Chondrocyte (in vitro differentiated cells): ENCODE measurements around the gene FNDC3A. TPM values are rescaled to one million over a fixed set of nuclear protein-coding genes. Genes with fewer than 3 reads are reported as not detected.
A peak's percentile ranks its signal among the peaks of the same experiment; 100 is the strongest.

Experiments used
- DNase-seq: peaks from one replicate; pipeline ENCODE4 v3.0.0; 2021; ENCODE audit warnings: mixed read lengths, low spot score
- H3K27ac Mint-ChIP-seq: one replicate; pipeline ENCODE4 v1.8.0; 2021; ENCODE audit warnings: mild to moderate bottlenecking, moderate library complexity, mixed read lengths; ENCODE audit not compliant: unreplicated experiment
- H3K27me3 Mint-ChIP-seq: 2 replicates; pipeline ENCODE4 v1.8.0; 2021; ENCODE audit warnings: low read depth, mixed read lengths
- H3K36me3 Mint-ChIP-seq: 2 replicates; pipeline ENCODE4 v1.8.0; 2021; ENCODE audit warnings: low read depth, mixed read lengths
- H3K4me1 Mint-ChIP-seq: 2 replicates; pipeline ENCODE4 v1.8.0; 2021; ENCODE audit warnings: low read depth, mild to moderate bottlenecking, mixed read lengths
- H3K4me3 Mint-ChIP-seq: one replicate; pipeline ENCODE4 v1.8.0; 2021; ENCODE audit warnings: mild to moderate bottlenecking, moderate library complexity, mixed read lengths; ENCODE audit not compliant: unreplicated experiment
- H3K9me3 Mint-ChIP-seq: 2 replicates; pipeline ENCODE4 v1.8.0; 2021; ENCODE audit warnings: low read depth, mixed read lengths
- CTCF ChIP-seq: fragments of 200-600 bp; sonication (generic); IDR thresholded peaks from 2 replicates; pipeline ENCODE4 v1.5.0; 2021; ENCODE audit warnings: antibody characterized with exemption, mild to moderate bottlenecking, moderate library complexity
- total RNA-seq: library from RNA; stranded (reverse); gene quantifications from 3 replicates; pipeline ENCODE4 v1.2.1, GENCODE V29; 2021

The FNDC3A gene
- total RNA-seq, 1 donor from 2014 or later = 34.3 TPM

GRCh38 chr13:49097374-49097773 is 121.7 kb downstream of the FNDC3A start:
- TF ChIP-seq CTCF = no peak
- Mint-ChIP-seq H3K27ac (peak overlapping the region; percentile 84), H3K4me1 (peaks cover 29% of the 10 kb centered on the region), H3K9me3 (no peaks in the 10 kb centered on the region), H3K27me3 (no peaks in the 10 kb centered on the region), H3K36me3 (no peaks in the 10 kb centered on the region), H3K4me3 (no peak overlapping the region)
- no peak for DNase-seq

DNA sequence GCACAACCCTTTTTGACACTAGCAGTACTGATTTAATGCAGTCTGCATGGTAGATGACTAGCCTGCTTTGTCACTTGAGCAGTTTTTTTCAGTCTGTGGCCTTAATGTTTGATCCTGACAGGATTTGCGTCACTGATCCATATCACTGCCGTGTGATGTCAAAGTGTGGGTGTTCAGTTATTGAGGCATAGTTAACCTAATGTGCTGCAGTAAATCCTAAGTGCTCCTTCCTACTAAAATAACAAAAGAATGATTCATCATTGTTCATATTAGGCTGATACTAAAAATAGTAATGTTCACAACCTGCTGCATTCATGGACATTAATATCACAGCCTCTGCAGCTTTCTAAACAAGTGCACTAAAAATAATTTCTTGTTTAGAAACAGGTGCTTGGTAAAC is 122.5 kb downstream of the FNDC3A start:
- Mint-ChIP-seq H3K27ac (peak overlapping the region; percentile 75), H3K36me3 (no peaks in the 10 kb centered on the region), H3K4me3 (no peak overlapping the region), H3K9me3 (no peaks in the 10 kb centered on the region), H3K4me1 (peaks cover 29% of the 10 kb centered on the region), H3K27me3 (no peaks in the 10 kb centered on the region)
- TF ChIP-seq CTCF = no peak
- no peak for DNase-seq

DNA sequence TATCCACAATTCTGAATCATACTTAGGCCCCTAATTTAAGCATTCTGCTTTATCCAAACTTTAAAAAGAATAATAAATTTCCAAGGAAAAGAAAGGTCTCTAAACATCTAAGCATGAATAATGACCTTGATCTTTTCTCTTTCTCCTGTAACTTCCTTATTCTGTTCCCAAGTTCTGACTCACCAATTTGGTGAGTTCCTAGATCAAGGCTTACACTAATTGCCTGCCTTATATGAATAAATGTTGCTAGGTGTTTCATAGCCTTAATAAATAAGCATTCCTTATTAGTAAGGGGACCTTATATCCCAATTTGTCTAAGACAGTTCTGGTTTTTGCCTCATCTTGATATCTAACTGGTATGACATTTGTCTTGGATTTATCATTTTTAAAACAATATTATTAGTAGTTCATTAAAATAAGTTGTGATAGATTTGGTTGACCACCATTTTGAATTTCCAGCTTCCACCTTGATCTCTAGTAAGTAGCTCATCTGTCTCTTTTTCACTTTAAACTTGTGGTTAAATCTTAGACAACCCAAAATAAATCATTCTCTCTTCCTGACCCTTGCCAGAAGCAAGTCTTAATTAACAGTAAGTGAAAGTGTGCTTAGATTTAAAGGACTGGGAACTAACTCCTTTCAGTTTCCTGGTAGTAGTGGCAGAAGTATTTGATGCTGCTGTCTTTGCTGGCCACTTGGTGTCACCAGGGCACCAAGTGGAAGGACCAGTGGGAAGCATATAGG is 123.2 kb downstream of the FNDC3A start:
- Mint-ChIP-seq H3K36me3 (no peaks in the 10 kb centered on the region), H3K4me3 (no peak overlapping the region), H3K9me3 (no peaks in the 10 kb centered on the region), H3K27ac (peak overlapping the region; percentile 75), H3K27me3 (no peaks in the 10 kb centered on the region), H3K4me1 (peaks cover 29% of the 10 kb centered on the region)
- no peak for DNase-seq
- TF ChIP-seq CTCF = peak; percentile 73

DNA sequence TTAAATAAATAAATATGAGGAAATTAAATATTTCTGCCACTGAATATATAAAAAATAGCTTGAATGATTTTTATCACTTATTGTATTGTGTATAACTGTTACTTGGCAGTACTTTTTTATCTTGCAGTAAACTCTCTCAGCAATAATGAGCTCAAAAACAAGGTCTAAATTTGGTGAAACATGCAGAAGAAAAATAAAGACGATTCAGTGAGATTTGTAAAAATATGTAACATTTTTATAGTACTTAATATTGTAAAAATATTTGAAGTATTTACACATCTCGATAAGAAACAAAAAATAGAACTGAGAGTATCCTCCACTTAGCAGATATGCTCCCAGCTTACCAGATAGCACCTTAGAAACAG is 123.8 kb downstream of the FNDC3A start:
- Mint-ChIP-seq H3K4me3 (no peak overlapping the region), H3K27me3 (no peaks in the 10 kb centered on the region), H3K9me3 (no peaks in the 10 kb centered on the region), H3K4me1 (peaks cover 29% of the 10 kb centered on the region), H3K27ac (no peak overlapping the region), H3K36me3 (no peaks in the 10 kb centered on the region)
- DNase-seq = no peak
- TF ChIP-seq CTCF = peak; percentile 19

DNA sequence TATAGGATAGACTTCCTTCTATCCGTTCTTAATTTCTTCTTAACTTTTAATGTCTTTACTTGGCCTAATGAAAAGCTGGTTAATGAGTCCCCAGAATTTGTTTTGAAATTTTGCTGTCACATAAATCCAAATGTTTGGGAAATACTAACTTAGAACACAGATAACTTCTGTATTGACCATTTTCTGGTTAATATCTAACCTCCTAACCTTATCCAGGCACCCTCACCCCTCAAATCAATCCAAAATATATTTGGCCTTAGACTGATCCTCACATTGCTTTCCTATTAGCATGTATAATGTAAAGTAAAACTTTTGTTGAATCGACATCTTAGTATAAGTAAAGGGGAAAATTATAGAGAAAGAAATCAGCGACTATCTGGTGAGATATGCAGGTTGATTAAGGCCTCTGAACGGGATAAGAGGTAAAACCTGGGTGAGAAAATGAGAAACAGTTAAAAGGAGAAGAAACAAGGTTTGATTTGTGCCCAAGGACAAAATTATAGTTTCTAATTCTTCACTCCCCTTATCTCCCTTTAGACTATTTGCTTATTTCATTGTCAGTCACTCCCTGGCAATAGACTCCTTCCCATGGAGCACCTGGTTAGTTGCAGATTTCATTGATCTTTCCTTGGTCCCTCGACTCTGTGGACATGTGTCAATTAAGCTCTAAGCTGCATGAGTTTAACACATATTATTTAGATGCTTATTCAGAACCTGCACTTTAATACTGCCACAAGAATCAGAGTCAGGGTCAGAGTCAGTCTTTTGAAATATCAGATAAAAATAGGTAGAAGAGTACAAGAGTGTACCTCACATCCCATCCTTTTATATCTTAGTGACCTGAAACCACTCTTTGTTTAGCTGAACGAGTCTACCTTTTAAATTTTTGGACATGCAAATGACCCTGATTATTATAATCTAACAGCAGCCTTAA is 125.2 kb downstream of the FNDC3A start:
- H3K4me1 Mint-ChIP-seq = peaks cover 29% of the 10 kb centered on the region

More for the DNA sequence above, 125.2 kb downstream of the FNDC3A start:
- Mint-ChIP-seq H3K4me3 (no peak overlapping the region), H3K27ac (no peak overlapping the region), H3K36me3 (no peaks in the 10 kb centered on the region), H3K9me3 (no peaks in the 10 kb centered on the region), H3K27me3 (no peaks in the 10 kb centered on the region)
- TF ChIP-seq CTCF = no peak
- no peak for DNase-seq
